Fibroblast of lung (primary cell): ENCODE data around the gene ACP1. TPM values are rescaled to one million over a fixed set of nuclear protein-coding genes. Genes with fewer than 3 reads are reported as not detected.

Experiments used
- DNase-seq, 2 donors: peaks; one replicate each; pipeline versions ENCODE4 v3.0.0 to v3.0.0-alpha.2; 2010; ENCODE audit warnings: low read depth in 2 of 2
- H2AFZ ChIP-seq: 2 replicates; pipeline ENCODE4 v1.5.1; 2012; ENCODE audit warnings: low read length, control low read depth, inconsistent platforms
- H3K27ac ChIP-seq: 2 replicates; pipeline ENCODE4 v1.5.1; 2011; ENCODE audit warnings: low read length, control low read depth; ENCODE audit not compliant: insufficient read depth
- H3K27me3 ChIP-seq: 2 replicates; pipeline ENCODE4 v1.5.1; 2011; ENCODE audit warnings: mild to moderate bottlenecking, low read length; ENCODE audit not compliant: control insufficient read depth, insufficient read depth
- H3K36me3 ChIP-seq: 2 replicates; pipeline ENCODE4 v1.5.1; 2011; ENCODE audit warnings: low read length; ENCODE audit not compliant: control insufficient read depth, insufficient read depth
- H3K4me1 ChIP-seq: 2 replicates; pipeline ENCODE4 v1.5.1; 2011; ENCODE audit warnings: low read length; ENCODE audit not compliant: control insufficient read depth, insufficient read depth; ENCODE audit errors: extremely low read depth
- H3K4me2 ChIP-seq: 2 replicates; pipeline ENCODE4 v1.5.1; 2011; ENCODE audit warnings: low read length, control low read depth; ENCODE audit not compliant: insufficient read depth; ENCODE audit errors: extremely low read depth
- H3K4me3 ChIP-seq, 4 experiments: fragments of 200-600 bp in 1 of 4; sonication (generic) in 1 of 4; replicated peaks in 1 of 4; 2 replicates each; pipeline ENCODE4 v1.5.1; 2011 to 2016; ENCODE audit warnings: low read length in 4 of 4, low read depth in 3 of 4, mild to moderate bottlenecking in 3 of 4, control low read depth in 2 of 4, inconsistent platforms in 1 of 4, mixed read lengths in 1 of 4; ENCODE audit not compliant: insufficient read depth in 1 of 4; ENCODE audit errors: control extremely low read depth in 1 of 4
- H3K79me2 ChIP-seq: 2 replicates; pipeline ENCODE4 v1.5.1; 2012; ENCODE audit warnings: mild to moderate bottlenecking, low read length, inconsistent platforms; ENCODE audit not compliant: control insufficient read depth, insufficient read depth
- H3K9ac ChIP-seq: 2 replicates; pipeline ENCODE4 v1.5.1; 2011; ENCODE audit warnings: mild to moderate bottlenecking, low read length, control low read depth; ENCODE audit not compliant: insufficient read depth
- H3K9me3 ChIP-seq: 2 replicates; pipeline ENCODE4 v1.5.1; 2012; ENCODE audit warnings: low read depth, low read length; ENCODE audit not compliant: control insufficient read depth, insufficient read depth
- H4K20me1 ChIP-seq: 2 replicates; pipeline ENCODE4 v1.5.1; 2011; ENCODE audit warnings: low read length; ENCODE audit not compliant: control insufficient read depth, insufficient read depth; ENCODE audit errors: extremely low read depth
- EZH2 ChIP-seq: IDR thresholded peaks from 2 replicates; pipeline ENCODE4 v1.5.1; 2012; ENCODE audit warnings: low read length, control low read depth, mild to moderate bottlenecking; ENCODE audit errors: missing control alignments
- polyA plus RNA-seq, 2 donors: library from polyadenylated mRNA; depleted of rRNA in 1 of 2; stranded (reverse) in 1 of 2; unstranded in 1 of 2; fragments of >200 nt; gene quantifications; 2 replicates each; pipeline ENCODE4 v1.2.1, GENCODE V29; 2011 to 2012; ENCODE audit warnings: missing spikeins in 1 of 2
- total RNA-seq: library from RNA; depleted of rRNA; stranded (reverse); fragments of >200 nt; gene quantifications from 2 replicates; pipeline ENCODE4 v1.2.1, GENCODE V29; 2014
- TF ChIP-seq, protein P1 (sequence below), 2 donors: IDR thresholded peaks in 1 of 2; conservative IDR thresholded peaks in 1 of 2; 1 replicate in 1 of 2; 2 replicates in 1 of 2; pipeline ENCODE4 v1.5.1; 2011 to 2012; ENCODE audit warnings: low read length in 2 of 2, control low read depth in 1 of 2, inconsistent platforms in 1 of 2, low read depth in 1 of 2, mild to moderate bottlenecking in 1 of 2

Gene ACP1
- total and polyA plus RNA-seq, 2 donors (not counting 1 experiment from before 2014, with no cell fraction given): 86.9 to 124 TPM

DNA sequence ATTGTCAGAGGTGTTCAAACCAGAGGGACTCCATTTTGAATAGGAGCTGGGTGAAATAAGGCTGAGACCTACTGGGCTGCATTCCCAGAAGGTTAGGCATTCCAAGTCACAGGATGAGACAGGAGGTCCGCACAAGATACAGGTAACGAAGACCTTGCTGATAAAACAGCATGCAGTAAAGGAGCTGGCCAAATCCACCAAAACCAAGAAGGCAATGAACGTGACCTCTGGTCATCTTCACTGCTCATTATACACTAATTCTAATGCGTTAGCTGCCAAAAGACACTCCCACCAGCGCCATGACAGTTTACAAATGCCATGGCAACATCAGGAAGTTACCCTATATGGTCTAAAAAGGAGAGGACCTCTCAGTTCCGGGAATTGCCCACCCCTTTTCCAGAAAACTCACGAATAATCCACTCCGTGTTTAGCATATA lies 11.5 kb upstream of the ACP1 start:
- Histone ChIP-seq H3K4me1 (no peaks in the 10 kb centered on the region), H2AFZ (no peak overlapping the region), H3K79me2 (no peaks in the 10 kb centered on the region), H3K4me2 (no peak overlapping the region), H3K27ac (no peak overlapping the region), H3K9me3 (no peaks in the 10 kb centered on the region), H3K36me3 (no peaks in the 10 kb centered on the region), H4K20me1 (no peaks in the 10 kb centered on the region), H3K27me3 (no peaks in the 10 kb centered on the region), H3K9ac (no peak overlapping the region), H3K4me3 (no peak overlapping the region)
- no peak for TF ChIP-seq EZH2
- TF ChIP-seq, protein P1, sequence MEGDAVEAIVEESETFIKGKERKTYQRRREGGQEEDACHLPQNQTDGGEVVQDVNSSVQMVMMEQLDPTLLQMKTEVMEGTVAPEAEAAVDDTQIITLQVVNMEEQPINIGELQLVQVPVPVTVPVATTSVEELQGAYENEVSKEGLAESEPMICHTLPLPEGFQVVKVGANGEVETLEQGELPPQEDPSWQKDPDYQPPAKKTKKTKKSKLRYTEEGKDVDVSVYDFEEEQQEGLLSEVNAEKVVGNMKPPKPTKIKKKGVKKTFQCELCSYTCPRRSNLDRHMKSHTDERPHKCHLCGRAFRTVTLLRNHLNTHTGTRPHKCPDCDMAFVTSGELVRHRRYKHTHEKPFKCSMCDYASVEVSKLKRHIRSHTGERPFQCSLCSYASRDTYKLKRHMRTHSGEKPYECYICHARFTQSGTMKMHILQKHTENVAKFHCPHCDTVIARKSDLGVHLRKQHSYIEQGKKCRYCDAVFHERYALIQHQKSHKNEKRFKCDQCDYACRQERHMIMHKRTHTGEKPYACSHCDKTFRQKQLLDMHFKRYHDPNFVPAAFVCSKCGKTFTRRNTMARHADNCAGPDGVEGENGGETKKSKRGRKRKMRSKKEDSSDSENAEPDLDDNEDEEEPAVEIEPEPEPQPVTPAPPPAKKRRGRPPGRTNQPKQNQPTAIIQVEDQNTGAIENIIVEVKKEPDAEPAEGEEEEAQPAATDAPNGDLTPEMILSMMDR (conservative IDR thresholded peaks at IDR 0.05 in 1 of 2, IDR thresholded peaks at IDR 0.05 in 1 of 2; ENCODE audit: low read depth in 1 of 2, low read length in 2 of 2): no peak
- DNase-seq: no peak

DNA sequence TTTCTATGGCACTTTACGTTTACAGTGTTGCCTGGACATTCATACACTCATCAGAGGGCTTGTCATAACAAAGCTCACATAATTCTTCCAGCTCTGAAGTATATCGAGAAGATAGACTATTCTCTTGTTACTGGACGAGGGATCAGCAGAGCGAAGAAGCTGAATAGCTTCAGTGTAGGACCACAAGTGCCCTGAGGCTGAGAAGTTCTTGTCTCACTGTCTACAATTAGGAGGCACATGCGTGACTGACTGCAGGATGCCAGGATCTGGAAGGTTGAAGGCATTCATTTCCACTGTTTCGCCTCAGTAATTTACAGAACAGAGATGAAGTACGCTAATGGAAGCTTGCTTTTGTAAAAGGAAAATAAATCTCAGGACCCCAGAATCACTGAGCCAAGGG lies 10.5 kb upstream of the ACP1 start:
- DNase-seq: no peak
- no peak for TF ChIP-seq EZH2
- TF ChIP-seq, protein P1 (conservative IDR thresholded peaks at IDR 0.05 in 1 of 2, IDR thresholded peaks at IDR 0.05 in 1 of 2; ENCODE audit: low read depth in 1 of 2, low read length in 2 of 2): no peak
- Histone ChIP-seq H3K36me3 (no peaks in the 10 kb centered on the region), H3K27me3 (no peaks in the 10 kb centered on the region), H3K4me3 (no peak overlapping the region), H3K4me1 (no peaks in the 10 kb centered on the region), H3K9ac (no peak overlapping the region), H3K27ac (no peak overlapping the region), H3K9me3 (no peaks in the 10 kb centered on the region), H3K4me2 (no peak overlapping the region), H4K20me1 (no peaks in the 10 kb centered on the region), H2AFZ (no peak overlapping the region), H3K79me2 (no peaks in the 10 kb centered on the region)

DNA sequence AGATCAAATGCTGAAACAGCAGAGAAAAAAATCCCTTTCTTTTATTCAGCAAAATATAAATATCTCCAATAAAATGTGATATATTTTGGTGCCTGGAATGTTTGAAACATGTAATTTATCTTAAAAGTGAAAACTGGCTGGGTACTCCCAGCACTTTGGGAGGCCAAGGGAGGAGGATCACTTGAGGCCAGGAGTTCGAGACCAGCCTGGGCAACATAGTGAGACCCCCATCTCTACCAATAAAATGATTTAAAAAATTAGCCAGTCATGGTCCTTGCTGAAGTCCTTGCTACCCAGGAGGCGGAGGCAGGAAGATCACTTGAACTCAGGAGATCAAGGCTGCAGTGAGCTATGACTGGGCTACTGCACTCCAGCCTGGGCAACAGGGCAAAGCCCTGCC lies 9.6 kb upstream of the ACP1 start:
- H3K4me2 ChIP-seq: no peak overlapping the region
- no peaks in the 10 kb centered on the region for H3K9me3 ChIP-seq
- H3K4me1 ChIP-seq: peaks cover 1% of the 10 kb centered on the region
- H3K79me2 ChIP-seq: no peaks in the 10 kb centered on the region
- no peaks in the 10 kb centered on the region for H4K20me1 ChIP-seq
- no peaks in the 10 kb centered on the region for H3K27me3 ChIP-seq
- H3K36me3 ChIP-seq: no peaks in the 10 kb centered on the region
- no peak overlapping the region for H3K4me3 ChIP-seq
- no peak for DNase-seq
- H2AFZ ChIP-seq: no peak overlapping the region
- no peak overlapping the region for H3K27ac ChIP-seq
- TF ChIP-seq EZH2: no peak
- TF ChIP-seq, protein P1 (conservative IDR thresholded peaks at IDR 0.05 in 1 of 2, IDR thresholded peaks at IDR 0.05 in 1 of 2; ENCODE audit: low read depth in 1 of 2, low read length in 2 of 2): no peak
- no peak overlapping the region for H3K9ac ChIP-seq
